ENCODE measurements around the gene CLCNKB.
"Not testable (repeated sequence)": the region's sequence is repeated elsewhere in the genome, so short reads cannot be mapped to it uniquely, and the experiment has no call there.

Gene CLCNKB

GRCh38 chr1:16033103-16033632, 10.4 kb upstream of the CLCNKB start:
- not testable (repeated sequence) for H3K36me3 ChIP-seq (ENCODE audit: control insufficient read depth, insufficient read depth, low read length); H3K9me3 ChIP-seq (ENCODE audit: control insufficient read depth, insufficient read depth, low read length); DNase-seq (ENCODE audit: low read depth, low spot score); H3K27ac ChIP-seq (ENCODE audit: low read length); H3K27me3 ChIP-seq (ENCODE audit: control insufficient read depth, insufficient read depth, low read length); H3K4me1 ChIP-seq (ENCODE audit: control insufficient read depth, insufficient read depth, low read length); H3K4me3 ChIP-seq (ENCODE audit: low read length)
- WGBS (ENCODE audit: insufficient coverage, insufficient read length) = no CpG with 5 or more reads among the region's 7 CpGs

- not testable (repeated sequence) for H3K27me3 ChIP-seq (ENCODE audit: control insufficient read depth, insufficient read depth, low read length); H3K9me3 ChIP-seq (ENCODE audit: control insufficient read depth, insufficient read depth, low read length); DNase-seq (ENCODE audit: low read depth, low spot score); H3K4me1 ChIP-seq (ENCODE audit: control insufficient read depth, insufficient read depth, low read length); H3K27ac ChIP-seq (ENCODE audit: low read length); H3K4me3 ChIP-seq (ENCODE audit: low read length); H3K36me3 ChIP-seq (ENCODE audit: control insufficient read depth, insufficient read depth, low read length)
- WGBS (ENCODE audit: insufficient coverage, insufficient read length) = no CpG with 5 or more reads among the region's 11 CpGs
Measured at GRCh38 chr1:16036461-16036860, 7.1 kb upstream of the CLCNKB start.

GRCh38 chr1:16038620-16038912, 5.0 kb upstream of the CLCNKB start:
- WGBS (ENCODE audit: insufficient coverage, insufficient read length) = no CpG with 5 or more reads among the region's 4 CpGs
- Histone ChIP-seq H3K27ac (ENCODE audit: low read length) (no peak overlapping the region), H3K36me3 (ENCODE audit: control insufficient read depth, insufficient read depth, low read length) (no peaks in the 10 kb centered on the region), H3K27me3 (ENCODE audit: control insufficient read depth, insufficient read depth, low read length) (no peaks in the 10 kb centered on the region), H3K4me3 (ENCODE audit: low read length) (no peak overlapping the region), H3K4me1 (ENCODE audit: control insufficient read depth, insufficient read depth, low read length) (no peaks in the 10 kb centered on the region), H3K9me3 (ENCODE audit: control insufficient read depth, insufficient read depth, low read length) (no peaks in the 10 kb centered on the region)
- DNase-seq (ENCODE audit: low read depth, low spot score) = no peak

- not testable (repeated sequence) for H3K36me3 ChIP-seq (ENCODE audit: control insufficient read depth, insufficient read depth, low read length); DNase-seq (ENCODE audit: low read depth, low spot score); H3K9me3 ChIP-seq (ENCODE audit: control insufficient read depth, insufficient read depth, low read length); H3K27me3 ChIP-seq (ENCODE audit: control insufficient read depth, insufficient read depth, low read length); H3K4me1 ChIP-seq (ENCODE audit: control insufficient read depth, insufficient read depth, low read length); H3K27ac ChIP-seq (ENCODE audit: low read length); H3K4me3 ChIP-seq (ENCODE audit: low read length)
- no CpG with 5 or more reads among the region's 8 CpGs for WGBS (ENCODE audit: insufficient coverage, insufficient read length)
Measured at GRCh38 chr1:16039871-16040270, 3.7 kb upstream of the CLCNKB start.

GRCh38 chr1:16041200-16041599, 2.4 kb upstream of the CLCNKB start:
- Histone ChIP-seq H3K27ac (ENCODE audit: low read length) (no peak overlapping the region), H3K4me3 (ENCODE audit: low read length) (no peak overlapping the region), H3K36me3 (ENCODE audit: control insufficient read depth, insufficient read depth, low read length) (no peaks in the 10 kb centered on the region), H3K9me3 (ENCODE audit: control insufficient read depth, insufficient read depth, low read length) (no peaks in the 10 kb centered on the region), H3K27me3 (ENCODE audit: control insufficient read depth, insufficient read depth, low read length) (no peaks in the 10 kb centered on the region), H3K4me1 (ENCODE audit: control insufficient read depth, insufficient read depth, low read length) (no peaks in the 10 kb centered on the region)
- no CpG with 5 or more reads among the region's 8 CpGs for WGBS (ENCODE audit: insufficient coverage, insufficient read length)
- no peak for DNase-seq (ENCODE audit: low read depth, low spot score)

GRCh38 chr1:16042096-16042495, 1.5 kb upstream of the CLCNKB start:
- H3K27me3 ChIP-seq (ENCODE audit: control insufficient read depth, insufficient read depth, low read length) = no peaks in the 10 kb centered on the region
- H3K36me3 ChIP-seq (ENCODE audit: control insufficient read depth, insufficient read depth, low read length) = no peaks in the 10 kb centered on the region
- WGBS (ENCODE audit: insufficient coverage, insufficient read length) = no CpG with 5 or more reads among the region's 9 CpGs

GRCh38 chr1:16042654-16043053, 928 bp upstream of the CLCNKB start:
- not testable (repeated sequence) for DNase-seq (ENCODE audit: low read depth, low spot score); H3K4me1 ChIP-seq (ENCODE audit: control insufficient read depth, insufficient read depth, low read length); H3K27ac ChIP-seq (ENCODE audit: low read length); H3K36me3 ChIP-seq (ENCODE audit: control insufficient read depth, insufficient read depth, low read length); H3K4me3 ChIP-seq (ENCODE audit: low read length); H3K27me3 ChIP-seq (ENCODE audit: control insufficient read depth, insufficient read depth, low read length); H3K9me3 ChIP-seq (ENCODE audit: control insufficient read depth, insufficient read depth, low read length)
- WGBS (ENCODE audit: insufficient coverage, insufficient read length) = no CpG with 5 or more reads among the region's 9 CpGs

More at GRCh38 chr1:16042096-16042495, 1.5 kb upstream of the CLCNKB start:
- H3K9me3 ChIP-seq (ENCODE audit: control insufficient read depth, insufficient read depth, low read length) = no peaks in the 10 kb centered on the region
- H3K4me3 ChIP-seq (ENCODE audit: low read length) = no peak overlapping the region
- no peaks in the 10 kb centered on the region for H3K4me1 ChIP-seq (ENCODE audit: control insufficient read depth, insufficient read depth, low read length)
- no peak for DNase-seq (ENCODE audit: low read depth, low spot score)
- H3K27ac ChIP-seq (ENCODE audit: low read length) = no peak overlapping the region

- Histone ChIP-seq H3K27ac (ENCODE audit: low read length) (no peak overlapping the region), H3K4me3 (ENCODE audit: low read length) (no peak overlapping the region), H3K9me3 (ENCODE audit: control insufficient read depth, insufficient read depth, low read length) (no peaks in the 10 kb centered on the region), H3K36me3 (ENCODE audit: control insufficient read depth, insufficient read depth, low read length) (no peaks in the 10 kb centered on the region), H3K4me1 (ENCODE audit: control insufficient read depth, insufficient read depth, low read length) (peaks cover 2% of the 10 kb centered on the region; the same call in 1 of the 2 replicates), H3K27me3 (ENCODE audit: control insufficient read depth, insufficient read depth, low read length) (no peaks in the 10 kb centered on the region)
- WGBS (ENCODE audit: insufficient coverage, insufficient read length) = no CpG with 5 or more reads among the region's 5 CpGs
- no peak for DNase-seq (ENCODE audit: low read depth, low spot score)
Measured at GRCh38 chr1:16043950-16044349, 368 bp downstream of the CLCNKB start.

GRCh38 chr1:16046842-16047241, 3.3 kb downstream of the CLCNKB start:
- peaks cover 9% of the 10 kb centered on the region; the same call in 1 of the 2 replicates for H3K4me1 ChIP-seq (ENCODE audit: control insufficient read depth, insufficient read depth, low read length)
- no peaks in the 10 kb centered on the region for H3K27me3 ChIP-seq (ENCODE audit: control insufficient read depth, insufficient read depth, low read length)
- no peak overlapping the region for H3K27ac ChIP-seq (ENCODE audit: low read length)
- no peak overlapping the region for H3K4me3 ChIP-seq (ENCODE audit: low read length)
- H3K9me3 ChIP-seq (ENCODE audit: control insufficient read depth, insufficient read depth, low read length) = no peaks in the 10 kb centered on the region
- no peaks in the 10 kb centered on the region for H3K36me3 ChIP-seq (ENCODE audit: control insufficient read depth, insufficient read depth, low read length)
- WGBS (ENCODE audit: insufficient coverage, insufficient read length) = no CpG with 5 or more reads among the region's 7 CpGs
- no peak for DNase-seq (ENCODE audit: low read depth, low spot score)

- Histone ChIP-seq H3K9me3 (ENCODE audit: control insufficient read depth, insufficient read depth, low read length) (no peaks in the 10 kb centered on the region), H3K27me3 (ENCODE audit: control insufficient read depth, insufficient read depth, low read length) (no peaks in the 10 kb centered on the region), H3K4me1 (ENCODE audit: control insufficient read depth, insufficient read depth, low read length) (peaks cover 9% of the 10 kb centered on the region; the same call in 1 of the 2 replicates), H3K4me3 (ENCODE audit: low read length) (peak overlapping the region; percentile 34; the same call in 1 of the 2 replicates), H3K27ac (ENCODE audit: low read length) (no peak overlapping the region), H3K36me3 (ENCODE audit: control insufficient read depth, insufficient read depth, low read length) (no peaks in the 10 kb centered on the region)
- no CpG with 5 or more reads among the region's 19 CpGs for WGBS (ENCODE audit: insufficient coverage, insufficient read length)
- DNase-seq (ENCODE audit: low read depth, low spot score) = no peak
Measured at GRCh38 chr1:16047791-16048475, 4.4 kb downstream of the CLCNKB start.

- no CpG with 5 or more reads among the region's 25 CpGs for WGBS (ENCODE audit: insufficient coverage, insufficient read length)
- H3K27me3 ChIP-seq (ENCODE audit: control insufficient read depth, insufficient read depth, low read length) = no peaks in the 10 kb centered on the region
- no peaks in the 10 kb centered on the region for H3K9me3 ChIP-seq (ENCODE audit: control insufficient read depth, insufficient read depth, low read length)
- peaks cover 9% of the 10 kb centered on the region; the same call in 1 of the 2 replicates for H3K4me1 ChIP-seq (ENCODE audit: control insufficient read depth, insufficient read depth, low read length)
- no peak overlapping the region for H3K27ac ChIP-seq (ENCODE audit: low read length)
- no peaks in the 10 kb centered on the region for H3K36me3 ChIP-seq (ENCODE audit: control insufficient read depth, insufficient read depth, low read length)
- H3K4me3 ChIP-seq (ENCODE audit: low read length) = peak overlapping the region; percentile 24; the same call in 1 of the 2 replicates
- DNase-seq (ENCODE audit: low read depth, low spot score) = peak; percentile 74
Measured at GRCh38 chr1:16048573-16049189, 5.1 kb downstream of the CLCNKB start.

Data from iPS DF 6.9 (cell line).